H9 (cell line): ENCODE measurements around the gene NOP56. TPM values are rescaled to one million over a fixed set of nuclear protein-coding genes. Genes with fewer than 3 reads are reported as not detected.
A peak's percentile ranks its signal among the peaks of the same experiment; 100 is the strongest.

Source experiments
- DNase-seq: peaks from one replicate; pipeline ENCODE4 v3.0.0-alpha.2; 2017
- H2AFZ ChIP-seq: one replicate; pipeline ENCODE4 v1.6.1; 2013; ENCODE audit warnings: mild to moderate bottlenecking, low read length, control low read depth, moderate library complexity
- H2AK5ac ChIP-seq: 2 replicates; pipeline ENCODE4 v1.6.1; 2013; ENCODE audit warnings: low read length, control low read depth, mixed read lengths; ENCODE audit not compliant: insufficient read length
- H2BK120ac ChIP-seq: one replicate; pipeline ENCODE4 v1.6.1; 2013; ENCODE audit warnings: low read depth, mild to moderate bottlenecking, low read length, control low read depth, inconsistent platforms; ENCODE audit not compliant: poor library complexity, severe bottlenecking
- H2BK12ac ChIP-seq: 2 replicates; pipeline ENCODE4 v1.6.1; 2013; ENCODE audit warnings: low read length, control low read depth, mixed read lengths, low read depth; ENCODE audit not compliant: insufficient read length
- H2BK15ac ChIP-seq: 2 replicates; pipeline ENCODE4 v1.6.1; 2013; ENCODE audit warnings: low read depth, low read length, control low read depth
- H2BK20ac ChIP-seq: one replicate; pipeline ENCODE4 v1.6.1; 2013; ENCODE audit warnings: low read depth, mild to moderate bottlenecking, low read length, control low read depth, inconsistent platforms; ENCODE audit not compliant: poor library complexity, severe bottlenecking
- H2BK5ac ChIP-seq: 2 replicates; pipeline ENCODE4 v1.6.1; 2013; ENCODE audit warnings: low read length, control low read depth, mixed read lengths; ENCODE audit not compliant: insufficient read length
- H3K14ac ChIP-seq: 2 replicates; pipeline ENCODE4 v1.6.1; 2013; ENCODE audit warnings: low read length, control low read depth; ENCODE audit not compliant: insufficient read depth
- H3K18ac ChIP-seq: 2 replicates; pipeline ENCODE4 v1.6.1; 2013; ENCODE audit warnings: low read depth, mild to moderate bottlenecking, mixed read lengths, low read length, control low read depth; ENCODE audit not compliant: insufficient read length
- H3K23ac ChIP-seq: 2 replicates; pipeline ENCODE4 v1.6.1; 2013; ENCODE audit warnings: low read length, control low read depth, mixed read lengths, low read depth; ENCODE audit not compliant: insufficient read length
- H3K23me2 ChIP-seq: 2 replicates; pipeline ENCODE4 v1.6.1; 2013; ENCODE audit warnings: low read depth, mild to moderate bottlenecking, mixed read lengths, low read length, control low read depth; ENCODE audit not compliant: insufficient read length, poor library complexity, severe bottlenecking
- H3K27ac ChIP-seq: 2 replicates; pipeline ENCODE4 v1.5.1; 2013; ENCODE audit warnings: low read length, control low read depth, mixed read lengths, low read depth; ENCODE audit not compliant: insufficient read length
- H3K27me3 ChIP-seq: 2 replicates; pipeline ENCODE4 v1.6.1; 2013; ENCODE audit warnings: low read length, control low read depth, inconsistent platforms; ENCODE audit not compliant: insufficient read depth
- H3K4ac ChIP-seq: 2 replicates; pipeline ENCODE4 v1.6.1; 2013; ENCODE audit warnings: low read depth, mild to moderate bottlenecking, control low read depth, inconsistent platforms, low read length, moderate library complexity
- H3K4me1 ChIP-seq: 2 replicates; pipeline ENCODE4 v1.6.1; 2013; ENCODE audit warnings: low read length, control low read depth, inconsistent platforms; ENCODE audit not compliant: insufficient read depth
- H3K4me2 ChIP-seq: 2 replicates; pipeline ENCODE4 v1.6.1; 2013; ENCODE audit warnings: low read length, control low read depth, mixed read lengths; ENCODE audit not compliant: insufficient read length, insufficient read depth
- H3K56ac ChIP-seq: 2 replicates; pipeline ENCODE4 v1.6.1; 2013; ENCODE audit warnings: low read depth, mild to moderate bottlenecking, mixed read lengths, low read length, control low read depth; ENCODE audit not compliant: insufficient read length
- H3K79me1 ChIP-seq: 2 replicates; pipeline ENCODE4 v1.6.1; 2013; ENCODE audit warnings: low read depth, mild to moderate bottlenecking, moderate library complexity, low read length, control low read depth, inconsistent platforms; ENCODE audit not compliant: insufficient read depth, poor library complexity, severe bottlenecking
- H3K79me2 ChIP-seq: 2 replicates; pipeline ENCODE4 v1.6.1; 2013; ENCODE audit warnings: low read length, control low read depth, inconsistent platforms; ENCODE audit not compliant: insufficient read depth
- H3K9ac ChIP-seq: 2 replicates; pipeline ENCODE4 v1.6.1; 2013; ENCODE audit warnings: low read length, control low read depth, mixed read lengths; ENCODE audit not compliant: insufficient read length; ENCODE audit errors: extremely low read depth
- H3K9me3 ChIP-seq: one replicate; pipeline ENCODE4 v1.6.1; 2013; ENCODE audit warnings: low read depth, low read length, inconsistent platforms; ENCODE audit not compliant: control insufficient read depth
- H3T11ph ChIP-seq: one replicate; pipeline ENCODE4 v1.6.1; 2013; ENCODE audit warnings: mild to moderate bottlenecking, low read length, control low read depth, inconsistent platforms
- H4K20me1 ChIP-seq: one replicate; pipeline ENCODE4 v1.6.1; 2013; ENCODE audit not compliant: control insufficient read depth, insufficient read length, insufficient read depth
- H4K5ac ChIP-seq: 2 replicates; pipeline ENCODE4 v1.6.1; 2013; ENCODE audit warnings: low read depth, mild to moderate bottlenecking, mixed read lengths, low read length, control low read depth; ENCODE audit not compliant: insufficient read length
- H4K8ac ChIP-seq: replicated peaks from 2 replicates; pipeline ENCODE4 v1.6.1; 2013; ENCODE audit warnings: low read length, control low read depth, mixed read lengths, low read depth; ENCODE audit not compliant: insufficient read length
- H4K91ac ChIP-seq: 2 replicates; pipeline ENCODE4 v1.6.1; 2013; ENCODE audit warnings: low read depth, mild to moderate bottlenecking, moderate library complexity, mixed read lengths, low read length, control low read depth; ENCODE audit not compliant: insufficient read length
- H3K27ac Mint-ChIP-seq, 3 experiments: 2 replicates in 2 of 3; 3 replicates in 1 of 3; pipeline ENCODE4 v1.8.0; 2020 to 2021; ENCODE audit warnings: mixed read lengths in 3 of 3, mild to moderate bottlenecking in 1 of 3, moderate library complexity in 1 of 3
- H3K27me3 Mint-ChIP-seq: 2 replicates; pipeline ENCODE4 v1.8.0; 2021; ENCODE audit warnings: low read depth, mild to moderate bottlenecking, moderate library complexity, mixed read lengths
- H3K36me3 Mint-ChIP-seq, 3 experiments: 2 replicates in 2 of 3; 3 replicates in 1 of 3; pipeline ENCODE4 v1.8.0; 2020 to 2021; ENCODE audit warnings: low read depth in 3 of 3, mixed read lengths in 3 of 3; ENCODE audit not compliant: insufficient read depth in 1 of 3
- H3K4me1 Mint-ChIP-seq, 2 experiments: 2 replicates each; pipeline ENCODE4 v1.8.0; 2020; ENCODE audit warnings: mixed read lengths in 2 of 2
- H3K4me3 Mint-ChIP-seq, 2 experiments: 2 replicates in 1 of 2; 3 replicates in 1 of 2; pipeline ENCODE4 v1.8.0; 2020 to 2021; ENCODE audit warnings: mild to moderate bottlenecking in 2 of 2, mixed read lengths in 2 of 2, moderate library complexity in 1 of 2
- H3K9me3 Mint-ChIP-seq, 2 experiments: 2 replicates in 1 of 2; 3 replicates in 1 of 2; pipeline ENCODE4 v1.8.0; 2020; ENCODE audit warnings: mild to moderate bottlenecking in 2 of 2, mixed read lengths in 2 of 2, moderate library complexity in 1 of 2
- CTCF ChIP-seq: fragments of 200-600 bp; sonication (generic); conservative IDR thresholded peaks from 3 replicates; pipeline ENCODE4 v1.8.0; 2021; ENCODE audit warnings: antibody characterized with exemption, mild to moderate bottlenecking
- WGBS: extraction: QIAGEN DNeasy Blood & Tissue Kit; methylation state at CpG from one replicate; pipeline ENCODE4 v1.1.7; 2013; ENCODE audit warnings: missing lambda C conversion rate, low lambda C conversion rate, mixed read lengths; ENCODE audit not compliant: insufficient read length; ENCODE audit errors: extremely low coverage; 5-methylcytosine and 5-hydroxymethylcytosine counted together
- total RNA-seq: library from RNA; stranded (reverse); gene quantifications from 2 replicates; pipeline ENCODE4 v1.2.1, GENCODE V29; 2021

NOP56 gene
- total RNA-seq, 1 experiment from 2014 or later, result 774 TPM

- no CpG with 5 or more reads among the region's 23 CpGs for WGBS
- H2BK12ac ChIP-seq, result no peak overlapping the region
- no peak overlapping the region for H3K27ac Mint-ChIP-seq
- H2BK20ac ChIP-seq, result no peak overlapping the region
- no peaks in the 10 kb centered on the region for H3K79me1 ChIP-seq
- peaks cover 0 to 5% (median 0%) of the 10 kb centered on the region in 3 experiments; a peak in 2 of 7 replicates for H3K36me3 Mint-ChIP-seq
- DNase-seq, result peak; percentile 55
- no peaks in the 10 kb centered on the region for H3K9me3 ChIP-seq
- no peak overlapping the region for H4K8ac ChIP-seq
- no peak overlapping the region for H2BK5ac ChIP-seq
- H3K27me3 Mint-ChIP-seq, result peaks cover 87% of the 10 kb centered on the region
- H3K23me2 ChIP-seq, result no peaks in the 10 kb centered on the region
- no peak overlapping the region for H3T11ph ChIP-seq
- no peaks in the 10 kb centered on the region for H3K4me1 ChIP-seq
- no peak overlapping the region for H3K23ac ChIP-seq
- no peak overlapping the region for H2BK15ac ChIP-seq
- H3K4ac ChIP-seq, result no peak overlapping the region
- H3K9me3 Mint-ChIP-seq, result peaks cover 2 to 3% of the 10 kb centered on the region in 2 experiments
- H4K91ac ChIP-seq, result no peak overlapping the region
- H3K18ac ChIP-seq, result no peak overlapping the region
- no peak overlapping the region for H3K56ac ChIP-seq
- H3K14ac ChIP-seq, result no peak overlapping the region
- H4K20me1 ChIP-seq, result peaks cover 4% of the 10 kb centered on the region
- no peak overlapping the region for H2AFZ ChIP-seq
- no peak overlapping the region for H2AK5ac ChIP-seq
- no peak overlapping the region for H3K27ac ChIP-seq
- H3K9ac ChIP-seq, result no peak overlapping the region
- no peak overlapping the region for H4K5ac ChIP-seq
- H3K79me2 ChIP-seq, result no peaks in the 10 kb centered on the region
- H3K27me3 ChIP-seq, result peaks cover 55% of the 10 kb centered on the region
- no peak overlapping the region for H2BK120ac ChIP-seq
- TF ChIP-seq CTCF, result no peak
- H3K4me3 Mint-ChIP-seq, result peak overlapping the region; percentile 34 to 73
- H3K4me2 ChIP-seq, result peak overlapping the region; percentile 13
- H3K4me1 Mint-ChIP-seq, result peaks cover 17 to 38% of the 10 kb centered on the region in 2 experiments
These were observed 41.6 kb downstream of the NOP56 start for GRCh38 chr20:2694008-2694471.
